ENCODE measurements around the gene ZNF580. TPM values are rescaled to one million over a fixed set of nuclear protein-coding genes. Genes with fewer than 3 reads are reported as not detected.

The ZNF580 gene
- total and polyA plus RNA-seq, 10 of the 15 experiments (the other 5 are each of a cell fraction or from before 2014, with no cell fraction given): 2.3 to 31.8 (median 10.0) TPM

- Histone ChIP-seq H3K27me3 (replicated peaks in 1 of 2; ENCODE audit: control insufficient read depth in 2 of 2, insufficient read depth in 2 of 2, low read length in 1 of 2) (no peaks in the 10 kb centered on the region), H2AFZ (ENCODE audit: control insufficient read depth, low read depth, low read length) (no peak overlapping the region), H3K9ac (ENCODE audit: control insufficient read depth, insufficient read depth, low read length) (no peak overlapping the region), H3K4me3 (no peak overlapping the region), H3K9me3 (replicated peaks; ENCODE audit: control insufficient read depth, insufficient read depth, low read length) (peaks cover 2% of the 10 kb centered on the region; the same call in 2 of the 3 replicates), H3K4me1 (ENCODE audit: control insufficient read depth, insufficient read depth, low read length) (peaks cover 6% of the 10 kb centered on the region; the same call in 1 of the 2 replicates), H3K79me2 (ENCODE audit: control insufficient read depth, insufficient read depth, low read length) (peaks cover 10% of the 10 kb centered on the region), H3K36me3 (ENCODE audit: control insufficient read depth in 2 of 2, insufficient read depth in 2 of 2, low read length in 1 of 2) (peaks cover 0 to 8% of the 10 kb centered on the region in 2 experiments; a peak in 1 of 4 replicates), H4K20me1 (ENCODE audit: control insufficient read depth, insufficient read depth) (no peaks in the 10 kb centered on the region), H3K27ac (ENCODE audit: control insufficient read depth, insufficient read depth) (no peak overlapping the region), H3K4me2 (ENCODE audit: control insufficient read depth, insufficient read depth) (no peak overlapping the region)
- ChIA-PET RAD21 (ENCODE audit: unreplicated experiment) (interaction anchor here (2.6 kb wide), 1 partner anchor 121 kb away, joined by 11 read pairs; the partner anchor contains the start of gene ZNF628), CTCF (interaction anchor here (2.4 kb wide), 1 partner anchor 29 kb away, joined by 9 read pairs; no protein-coding TSS in a partner anchor), SMC1A (ENCODE audit: uncharacterized antibody, unreplicated experiment) (no interaction called here), POLR2A (interaction anchor here (0.7 kb wide), 1 partner anchor 66 kb away, joined by 3 read pairs; no protein-coding TSS in a partner anchor)
- DNase-seq (ENCODE audit: low read depth, low spot score): no peak
- TF ChIP-seq JUNB (IDR thresholded peaks at IDR 0.05) (no peak), PBX3 (IDR thresholded peaks at IDR 0.05; ENCODE audit: insufficient replicate concordance, low read depth, low read length) (no peak), STAT3 (IDR thresholded peaks at IDR 0.05; ENCODE audit: low read depth, low read length) (no peak), REST (IDR thresholded peaks at IDR 0.05; ENCODE audit: low read depth, low read length) (no peak), ETV6 (conservative IDR thresholded peaks at IDR 0.05 in 1 of 2, IDR thresholded peaks at IDR 0.05 in 1 of 2; ENCODE audit: borderline replicate concordance in 1 of 2, low read depth in 1 of 2) (no peak), ZBTB4 (CRISPR knock-in tag; IDR thresholded peaks at IDR 0.05) (no peak), SREBF2 (IDR thresholded peaks at IDR 0.05; ENCODE audit: low read length) (no peak), GABPA (IDR thresholded peaks at IDR 0.05; ENCODE audit: low read depth) (no peak), ZZZ3 (IDR thresholded peaks at IDR 0.05; ENCODE audit: control insufficient read depth, insufficient read length, low read depth) (no peak)
- ATAC-seq: no peak
- FAIRE-seq: no peak
- no TSS peak for BruUV-seq (replicated peaks)
- WGBS (ENCODE audit: insufficient coverage, insufficient replicate concordance, low lambda C conversion rate, missing lambda C conversion rate): 98% methylated on average over 30 of the region's 30 CpGs
- in situ Hi-C loops (cut with MboI): no loop called here
- intact Hi-C loops (cut with micrococcal nuclease; ENCODE audit: unreplicated experiment): no loop called here
Observed at GRCh38 chr19:55597501-55597921, 43.3 kb upstream of the ZNF580 start.
